ENCODE results near the gene C1orf174.

The C1orf174 gene

GRCh38 chr1:3895279-3895950 is 4.7 kb downstream of the C1orf174 start:
- no peak for DNase-seq (ENCODE audit: low read depth in 2 of 2)

- DNase-seq (ENCODE audit: low read depth in 2 of 2), result no peak
Measured at GRCh38 chr1:3894626-3895278, 5.3 kb downstream of the C1orf174 start.

- DNase-seq (ENCODE audit: low read depth in 2 of 2), result no peak
Measured at GRCh38 chr1:3893190-3893589, 6.9 kb downstream of the C1orf174 start.

- no peak for DNase-seq (ENCODE audit: low read depth in 2 of 2)
Measured at GRCh38 chr1:3892748-3893147, 7.3 kb downstream of the C1orf174 start.

GRCh38 chr1:3891329-3891865 is 8.7 kb downstream of the C1orf174 start:
- no peak for DNase-seq (ENCODE audit: low read depth in 2 of 2)

GRCh38 chr1:3890389-3891328 is 9.4 kb downstream of the C1orf174 start:
- DNase-seq (ENCODE audit: low read depth in 2 of 2), result no peak

GRCh38 chr1:3889936-3890335 is 10.1 kb downstream of the C1orf174 start:
- DNase-seq (ENCODE audit: low read depth in 2 of 2), result no peak

GRCh38 chr1:3888301-3888700 is 11.8 kb downstream of the C1orf174 start:
- DNase-seq (ENCODE audit: low read depth in 2 of 2), result no peak

GRCh38 chr1:3886691-3887090 is 13.4 kb downstream of the C1orf174 start:
- no peak for DNase-seq (ENCODE audit: low read depth in 2 of 2)

- DNase-seq (ENCODE audit: low read depth in 2 of 2), result no peak
Measured at GRCh38 chr1:3886106-3886670, 13.9 kb downstream of the C1orf174 start.

GRCh38 chr1:3885611-3886010 is 14.5 kb downstream of the C1orf174 start:
- no peak for DNase-seq (ENCODE audit: low read depth in 2 of 2)

- no peak for DNase-seq (ENCODE audit: low read depth in 2 of 2)
Measured at GRCh38 chr1:3884966-3885365, 15.1 kb downstream of the C1orf174 start.

GRCh38 chr1:3883194-3883925 is 16.7 kb downstream of the C1orf174 start:
- no peak for DNase-seq (ENCODE audit: low read depth in 2 of 2)

- DNase-seq (ENCODE audit: low read depth in 2 of 2), result no peak
Measured at GRCh38 chr1:3881193-3881480, 18.9 kb downstream of the C1orf174 start.

GRCh38 chr1:3880429-3881192 is 19.5 kb downstream of the C1orf174 start:
- no peak for DNase-seq (ENCODE audit: low read depth in 2 of 2)

- DNase-seq (ENCODE audit: low read depth in 2 of 2), result no peak
Measured at GRCh38 chr1:3879787-3880428, 20.2 kb downstream of the C1orf174 start.

- no peak for DNase-seq (ENCODE audit: low read depth in 2 of 2)
Measured at GRCh38 chr1:3879099-3879498, 21.0 kb downstream of the C1orf174 start.

- no peak for DNase-seq (ENCODE audit: low read depth in 2 of 2)
Measured at GRCh38 chr1:3876716-3877115, 23.4 kb downstream of the C1orf174 start.

GRCh38 chr1:3874736-3875135 is 25.3 kb downstream of the C1orf174 start:
- no peak for DNase-seq (ENCODE audit: low read depth in 2 of 2)

GRCh38 chr1:3872546-3872945 is 27.5 kb downstream of the C1orf174 start:
- no peak for DNase-seq (ENCODE audit: low read depth in 2 of 2)
